ENCODE results near the gene ERGIC2. TPM values are rescaled to one million over a fixed set of nuclear protein-coding genes. Genes with fewer than 3 reads are reported as not detected.

ERGIC2 gene
- 41.5 TPM for total RNA-seq

GRCh38 chr12:29380536-29381523, at the start of gene ERGIC2:
ERGIC2 (minus strand) TSS chr12:29381172; CDS start chr12:29371633, 9,539 bp downstream.

Other genes with a start within 250 kb of the ERGIC2 start
- gene FAR2, start 231.9 kb downstream of the ERGIC2 start, total RNA-seq: 75.9 TPM
- gene OVCH1, start 116.5 kb upstream of the ERGIC2 start, total RNA-seq: 2.1 TPM

Data from diencephalon (tissue), 1 donor.